HG03571 (cell line): ENCODE results near the gene ERFL.
A peak's percentile ranks its signal among the peaks of the same experiment; 100 is the strongest.
"Not testable (repeated sequence)": the region's sequence is repeated elsewhere in the genome, so short reads cannot be mapped to it uniquely, and the experiment has no call there.

ENCODE experiments used
- ATAC-seq: cut with Tn5 transposase; IDR thresholded peaks from one replicate; pipeline ENCODE4 v1.9.1; 2021; ENCODE audit not compliant: unreplicated experiment

The ERFL gene

DNA sequence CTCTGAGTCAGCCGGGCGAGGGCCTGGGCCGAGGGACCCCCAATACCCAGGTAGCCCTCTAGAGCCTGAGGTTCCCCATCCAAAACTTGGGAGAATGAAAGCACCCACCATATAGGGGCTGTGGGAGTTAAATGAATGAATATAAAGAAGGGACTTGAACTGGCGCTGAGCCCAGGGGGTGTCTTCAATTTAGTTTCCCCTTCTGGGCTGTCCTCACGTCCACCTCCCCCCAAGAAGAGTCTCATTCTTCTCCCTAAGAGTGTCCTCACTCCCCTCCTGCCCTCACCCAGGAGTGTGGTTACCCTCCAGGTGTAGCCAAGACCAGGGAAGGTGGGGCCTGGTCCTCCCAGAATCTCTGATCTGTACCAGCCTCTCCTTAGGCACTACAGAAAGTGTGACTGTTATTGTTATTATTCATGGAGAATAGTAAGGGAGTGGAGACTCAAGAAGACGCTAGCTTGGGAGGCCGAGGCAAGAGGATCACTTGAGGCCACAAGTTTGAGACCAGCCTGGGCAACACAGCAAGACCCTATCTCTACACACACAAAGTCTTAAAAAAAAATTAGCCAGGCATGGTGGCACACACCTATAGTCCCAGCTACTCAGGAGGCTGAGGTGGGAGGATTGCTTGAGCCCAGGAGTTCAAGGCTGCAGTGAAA is 48.5 kb downstream of the ERFL start:
- ATAC-seq = no peak

- ATAC-seq = no peak
These were observed 49.2 kb downstream of the ERFL start for GRCh38 chr19:41879080-41879479.

DNA sequence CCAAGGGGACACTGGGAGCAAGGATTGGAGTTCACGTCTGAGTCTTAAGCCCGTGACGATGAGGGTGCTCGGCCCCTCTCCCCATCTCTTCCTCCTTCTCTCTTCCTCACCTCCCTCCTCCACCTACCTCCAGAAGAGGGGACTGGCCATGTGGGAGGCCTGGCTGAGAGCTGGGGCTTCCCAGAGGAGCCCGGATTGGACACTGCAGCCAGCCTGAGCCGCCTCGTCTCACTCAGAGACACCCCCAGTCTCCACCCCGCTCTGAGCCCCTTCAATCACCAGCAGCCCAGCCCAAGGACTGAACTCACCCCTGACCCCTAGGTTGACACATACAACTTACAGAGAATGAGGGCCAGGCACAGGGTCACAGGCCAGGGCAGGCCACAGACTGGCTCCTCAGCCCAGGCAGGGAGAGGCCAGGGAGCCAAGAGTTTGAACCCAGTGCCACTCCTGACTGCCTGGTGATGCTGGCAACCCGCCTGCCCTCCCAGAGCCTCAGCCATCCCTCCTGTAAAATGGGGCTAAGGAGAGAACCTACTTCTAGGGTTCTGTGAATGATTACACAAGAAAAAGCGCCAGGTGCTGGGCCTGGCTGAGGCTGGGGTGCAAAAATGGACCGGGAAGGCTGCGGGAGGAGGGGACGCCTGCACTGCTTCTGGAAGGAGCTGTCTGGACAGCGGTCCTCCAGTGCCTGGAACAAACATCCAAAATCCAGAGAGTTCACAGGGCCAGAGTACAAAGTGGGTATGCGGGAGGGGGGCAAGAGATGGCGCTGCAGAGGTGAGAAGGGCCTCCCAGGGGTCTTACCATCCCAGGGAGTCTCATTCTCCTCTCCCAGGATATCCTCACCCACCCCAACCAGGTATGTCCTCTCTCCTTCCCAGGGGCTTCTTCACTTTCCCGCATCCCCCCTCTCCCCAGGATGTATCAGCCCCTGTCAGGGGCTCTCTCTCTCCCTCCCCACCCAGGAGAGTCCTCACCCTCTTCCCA is 50.0 kb downstream of the ERFL start:
- no peak for ATAC-seq

- ATAC-seq = peak; percentile 75
These were observed 51.1 kb downstream of the ERFL start, which contains the start of gene CD79A for GRCh38 chr19:41876847-41877832. CD79A (plus strand) TSS chr19:41877279; CDS start chr19:41877305, 26 bp downstream.

DNA sequence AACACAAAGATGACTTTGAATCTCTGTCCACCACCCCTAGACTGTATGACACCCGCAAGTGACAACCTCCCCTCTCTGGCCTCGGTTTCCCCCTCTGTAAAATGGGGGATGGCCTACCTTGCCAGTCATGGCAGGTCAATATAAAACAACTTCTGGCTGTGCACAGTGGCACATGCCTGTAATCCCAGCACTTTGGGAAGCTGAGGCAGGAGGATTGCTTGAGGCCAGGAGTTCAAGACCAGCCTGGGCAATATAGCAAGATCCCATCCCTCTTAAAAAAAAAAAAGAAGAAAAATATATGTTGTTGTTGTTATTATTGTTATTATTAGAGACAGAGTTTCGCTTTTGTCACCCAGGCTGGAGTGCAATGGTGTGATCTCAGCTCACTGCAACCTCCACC is 52.3 kb downstream of the ERFL start:
- not testable (repeated sequence) for ATAC-seq

GRCh38 chr19:41872775-41873647 is 55.2 kb downstream of the ERFL start:
- ATAC-seq = no peak

DNA sequence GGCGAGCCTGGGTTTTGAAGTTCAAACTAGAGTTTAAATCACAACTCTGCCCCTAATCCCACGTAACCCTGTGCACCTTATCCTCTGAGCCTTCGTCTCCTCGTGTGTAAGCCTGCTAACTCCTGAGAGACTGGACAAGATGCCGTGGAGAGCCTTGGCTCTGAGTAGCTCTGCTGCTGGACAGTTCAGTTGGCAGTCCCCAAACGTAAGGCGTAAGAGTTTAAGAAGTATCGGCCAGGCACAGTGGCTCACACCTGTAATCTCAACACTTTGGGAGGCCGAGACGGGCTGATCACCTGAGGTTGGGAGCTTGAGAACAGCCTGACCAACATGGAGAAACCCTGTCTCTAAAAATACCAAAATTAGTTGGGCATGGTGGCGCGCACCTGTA is 55.9 kb downstream of the ERFL start:
- no peak for ATAC-seq

- peak; percentile 52 for ATAC-seq
These were observed 56.5 kb downstream of the ERFL start for GRCh38 chr19:41871573-41872383.

GRCh38 chr19:41870401-41870873 is 57.8 kb downstream of the ERFL start:
- no peak for ATAC-seq

DNA sequence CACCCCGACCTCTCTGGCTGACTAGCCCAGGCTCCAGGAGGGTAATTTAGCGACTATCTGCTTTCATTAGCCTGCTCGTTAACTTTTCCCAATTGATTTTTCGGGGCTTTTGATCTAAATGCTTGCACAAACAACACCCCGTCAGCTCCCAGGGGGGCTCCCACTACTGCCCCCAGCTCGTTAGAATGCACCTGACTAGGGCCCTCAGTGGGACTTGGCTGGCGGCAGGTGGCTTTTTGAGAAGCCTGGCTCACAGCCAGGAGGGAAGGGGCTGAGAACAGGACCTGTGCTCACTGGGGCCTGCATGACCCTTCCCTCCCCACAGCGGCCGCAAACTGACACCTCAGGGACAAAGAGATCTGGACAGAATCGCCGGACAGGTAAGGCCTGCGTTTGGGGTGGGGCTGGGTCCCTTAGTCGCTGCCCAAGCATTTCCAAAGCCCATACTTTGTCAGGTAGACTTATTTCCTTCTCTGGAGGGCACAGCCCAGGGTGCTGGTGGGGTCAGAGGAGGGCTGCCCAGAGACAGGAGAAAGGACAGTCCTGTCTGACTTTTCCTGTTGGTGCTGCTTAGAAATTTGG is 58.8 kb downstream of the ERFL start:
- ATAC-seq = no peak

GRCh38 chr19:41868989-41869300 is 59.3 kb downstream of the ERFL start:
- no peak for ATAC-seq

GRCh38 chr19:41868120-41868988 is 59.9 kb downstream of the ERFL start:
- no peak for ATAC-seq

GRCh38 chr19:41866284-41866683 is 62.0 kb downstream of the ERFL start:
- ATAC-seq = no peak

- no peak for ATAC-seq
These were observed 63.9 kb downstream of the ERFL start for GRCh38 chr19:41864374-41864773.

DNA sequence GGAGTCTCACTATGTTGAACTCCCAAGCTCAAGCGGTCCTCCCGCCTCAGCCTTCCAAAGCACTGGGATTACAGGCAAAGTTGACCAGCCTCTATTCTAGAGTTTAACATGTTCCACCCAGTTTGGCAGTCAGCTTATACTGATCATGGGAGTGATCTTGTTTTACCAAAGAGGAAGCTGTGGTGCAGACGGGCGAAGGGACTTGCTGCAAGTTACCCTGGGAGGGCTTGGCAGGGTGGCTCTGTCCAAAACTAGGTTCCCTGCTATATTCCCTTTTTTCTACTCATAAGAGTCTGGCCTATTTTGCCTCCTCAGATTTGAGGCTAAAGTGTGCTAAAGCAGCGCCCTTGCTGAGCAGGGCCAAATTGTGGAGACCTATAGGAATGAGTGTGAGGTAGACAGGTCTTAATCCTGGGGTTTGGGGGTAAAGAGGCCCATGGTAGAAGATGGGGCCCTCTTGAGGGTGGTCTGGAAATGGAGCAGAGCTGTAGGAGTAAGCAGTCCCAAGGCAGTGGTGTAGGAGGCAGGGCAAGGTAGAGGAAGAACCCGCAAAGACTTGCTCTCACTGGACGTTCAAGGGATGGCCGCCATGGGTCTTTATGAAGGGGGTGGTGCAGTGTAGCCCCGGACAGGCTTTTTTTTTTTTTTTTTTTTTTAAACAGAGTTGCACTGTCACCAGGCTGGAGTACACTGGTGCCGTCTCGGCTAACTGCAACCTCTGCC is 64.9 kb downstream of the ERFL start:
- no peak for ATAC-seq

- ATAC-seq = no peak
These were observed 65.7 kb downstream of the ERFL start for GRCh38 chr19:41862445-41862986.

DNA sequence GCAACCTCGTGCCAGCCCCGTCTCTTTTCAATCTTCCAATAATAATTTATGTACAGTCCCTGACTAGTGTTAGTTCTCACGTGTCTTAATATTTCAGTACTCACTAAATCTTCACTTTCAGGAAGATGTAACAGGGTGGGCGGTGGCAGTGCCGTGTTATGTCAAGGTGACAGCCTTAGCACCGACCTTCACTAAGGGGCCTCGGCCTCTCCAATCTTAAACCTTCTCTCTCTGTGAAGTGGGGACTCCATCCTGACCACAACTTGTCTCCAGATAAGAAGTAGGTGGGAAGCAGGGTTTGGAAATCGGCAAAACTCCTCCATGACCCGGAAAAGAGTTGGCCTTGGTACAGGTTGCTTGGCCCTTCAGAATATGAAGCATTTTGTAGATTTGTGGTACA is 66.4 kb downstream of the ERFL start:
- no peak for ATAC-seq
